ENCODE data around the gene HOXC11.

The HOXC11 gene

DNA sequence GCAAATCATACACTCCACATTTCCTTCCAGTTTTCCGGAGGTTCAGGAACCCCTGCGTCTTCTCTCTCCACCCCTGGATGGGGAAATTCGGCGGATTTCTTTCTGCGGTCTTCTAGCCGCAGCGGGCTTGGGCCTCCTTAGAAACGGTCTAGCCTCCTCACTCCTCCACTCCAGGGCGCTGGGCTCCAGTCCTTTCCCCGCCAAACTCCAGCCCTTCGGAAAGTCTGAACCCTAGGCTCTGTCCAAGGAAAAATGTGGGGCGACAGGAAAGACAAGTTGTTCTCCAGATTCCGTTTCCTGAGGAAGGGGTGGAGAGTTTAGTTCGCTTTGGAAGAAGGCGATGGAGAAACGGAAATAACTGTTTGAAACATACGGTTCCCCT lies 10.6 kb downstream of the HOXC11 start (continued):
- no peak for TF ChIP-seq ZNF565 (CRISPR knock-in tag; conservative IDR thresholded peaks at IDR 0.05; ENCODE audit: low read depth)

DNA sequence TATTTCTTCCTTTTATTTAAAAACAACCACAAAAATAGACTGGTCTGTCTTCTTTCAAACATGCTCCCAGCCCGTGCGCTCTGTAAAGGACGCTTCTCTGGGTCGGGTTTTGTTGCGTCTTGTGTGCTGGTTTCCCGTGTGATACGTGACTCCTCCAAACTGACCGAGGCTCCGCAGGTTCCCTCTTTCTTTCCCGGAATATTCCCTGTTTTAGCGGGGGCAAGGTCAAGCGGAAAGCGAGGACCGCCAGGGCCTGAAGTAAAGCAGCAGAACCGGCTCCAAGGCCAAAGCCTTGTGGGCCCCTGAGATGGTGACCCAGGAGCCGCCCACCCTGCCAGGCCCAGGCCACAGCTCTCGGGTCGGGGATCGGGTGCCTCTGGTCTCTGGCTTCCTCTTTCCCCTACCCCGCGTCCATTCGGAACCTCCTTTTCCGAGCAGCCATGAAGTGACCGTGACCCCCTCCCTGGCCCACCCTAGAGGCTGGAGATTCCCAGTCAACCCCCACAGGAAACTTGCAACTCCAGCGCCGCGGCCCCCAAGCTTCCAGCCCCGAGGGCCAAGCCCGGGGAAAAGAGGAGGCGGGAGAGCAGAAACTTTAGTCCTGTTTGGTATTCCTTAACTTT lies 11.1 kb downstream of the HOXC11 start:
- no peak for ATAC-seq
- no peak for TF ChIP-seq ZNF8 (CRISPR knock-in tag; IDR thresholded peaks at IDR 0.05)
- TF ChIP-seq, protein P1, sequence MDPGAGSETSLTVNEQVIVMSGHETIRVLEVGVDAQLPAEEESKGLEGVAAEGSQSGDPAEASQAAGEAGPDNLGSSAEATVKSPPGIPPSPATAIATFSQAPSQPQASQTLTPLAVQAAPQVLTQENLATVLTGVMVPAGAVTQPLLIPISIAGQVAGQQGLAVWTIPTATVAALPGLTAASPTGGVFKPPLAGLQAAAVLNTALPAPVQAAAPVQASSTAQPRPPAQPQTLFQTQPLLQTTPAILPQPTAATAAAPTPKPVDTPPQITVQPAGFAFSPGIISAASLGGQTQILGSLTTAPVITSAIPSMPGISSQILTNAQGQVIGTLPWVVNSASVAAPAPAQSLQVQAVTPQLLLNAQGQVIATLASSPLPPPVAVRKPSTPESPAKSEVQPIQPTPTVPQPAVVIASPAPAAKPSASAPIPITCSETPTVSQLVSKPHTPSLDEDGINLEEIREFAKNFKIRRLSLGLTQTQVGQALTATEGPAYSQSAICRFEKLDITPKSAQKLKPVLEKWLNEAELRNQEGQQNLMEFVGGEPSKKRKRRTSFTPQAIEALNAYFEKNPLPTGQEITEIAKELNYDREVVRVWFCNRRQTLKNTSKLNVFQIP (CRISPR knock-in tag; IDR thresholded peaks at IDR 0.05; ENCODE audit: borderline replicate concordance, low read depth): no peak
- TF ChIP-seq CSDC2 (CRISPR knock-in tag; IDR thresholded peaks at IDR 0.05): no peak

DNA sequence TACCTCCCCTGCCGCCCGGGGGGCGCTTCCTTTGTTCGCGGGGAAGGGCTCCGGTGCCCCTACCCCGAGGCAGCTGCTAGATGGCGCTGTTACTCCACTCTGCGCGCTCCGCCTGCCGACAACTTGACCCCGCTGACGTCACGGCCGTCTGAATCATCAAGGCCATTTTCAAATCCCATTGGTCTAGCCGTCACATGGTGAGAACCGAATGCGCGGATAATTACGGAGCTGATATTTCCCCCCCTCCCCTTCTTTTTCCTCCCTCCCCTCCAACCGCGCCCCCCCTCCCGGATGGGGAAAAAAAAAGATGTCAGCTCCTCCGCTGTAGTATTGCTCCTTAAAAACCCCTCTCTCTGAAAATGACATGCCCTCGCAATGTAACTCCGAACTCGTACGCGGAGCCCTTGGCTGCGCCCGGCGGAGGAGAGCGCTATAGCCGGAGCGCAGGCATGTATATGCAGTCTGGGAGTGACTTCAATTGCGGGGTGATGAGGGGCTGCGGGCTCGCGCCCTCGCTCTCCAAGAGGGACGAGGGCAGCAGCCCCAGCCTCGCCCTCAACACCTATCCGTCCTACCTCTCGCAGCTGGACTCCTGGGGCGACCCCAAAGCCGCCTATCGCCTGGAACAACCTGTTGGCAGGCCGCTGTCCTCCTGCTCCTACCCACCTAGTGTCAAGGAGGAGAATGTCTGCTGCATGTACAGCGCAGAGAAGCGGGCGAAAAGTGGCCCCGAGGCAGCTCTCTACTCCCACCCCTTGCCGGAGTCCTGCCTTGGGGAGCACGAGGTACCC lies 12.2 kb downstream of the HOXC11 start, which contains the start of gene HOXC10:
Gene HOXC10 (plus strand): TSS at position 246 of the 791 bp plus-strand sequence. CDS start 114 bp downstream, at position 360.
- ATAC-seq: peak; percentile 72
- TF ChIP-seq, protein P2, sequence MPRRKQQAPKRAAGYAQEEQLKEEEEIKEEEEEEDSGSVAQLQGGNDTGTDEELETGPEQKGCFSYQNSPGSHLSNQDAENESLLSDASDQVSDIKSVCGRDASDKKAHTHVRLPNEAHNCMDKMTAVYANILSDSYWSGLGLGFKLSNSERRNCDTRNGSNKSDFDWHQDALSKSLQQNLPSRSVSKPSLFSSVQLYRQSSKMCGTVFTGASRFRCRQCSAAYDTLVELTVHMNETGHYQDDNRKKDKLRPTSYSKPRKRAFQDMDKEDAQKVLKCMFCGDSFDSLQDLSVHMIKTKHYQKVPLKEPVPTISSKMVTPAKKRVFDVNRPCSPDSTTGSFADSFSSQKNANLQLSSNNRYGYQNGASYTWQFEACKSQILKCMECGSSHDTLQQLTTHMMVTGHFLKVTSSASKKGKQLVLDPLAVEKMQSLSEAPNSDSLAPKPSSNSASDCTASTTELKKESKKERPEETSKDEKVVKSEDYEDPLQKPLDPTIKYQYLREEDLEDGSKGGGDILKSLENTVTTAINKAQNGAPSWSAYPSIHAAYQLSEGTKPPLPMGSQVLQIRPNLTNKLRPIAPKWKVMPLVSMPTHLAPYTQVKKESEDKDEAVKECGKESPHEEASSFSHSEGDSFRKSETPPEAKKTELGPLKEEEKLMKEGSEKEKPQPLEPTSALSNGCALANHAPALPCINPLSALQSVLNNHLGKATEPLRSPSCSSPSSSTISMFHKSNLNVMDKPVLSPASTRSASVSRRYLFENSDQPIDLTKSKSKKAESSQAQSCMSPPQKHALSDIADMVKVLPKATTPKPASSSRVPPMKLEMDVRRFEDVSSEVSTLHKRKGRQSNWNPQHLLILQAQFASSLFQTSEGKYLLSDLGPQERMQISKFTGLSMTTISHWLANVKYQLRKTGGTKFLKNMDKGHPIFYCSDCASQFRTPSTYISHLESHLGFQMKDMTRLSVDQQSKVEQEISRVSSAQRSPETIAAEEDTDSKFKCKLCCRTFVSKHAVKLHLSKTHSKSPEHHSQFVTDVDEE (CRISPR knock-in tag; IDR thresholded peaks at IDR 0.05): no peak
- no peak for TF ChIP-seq ZNF70 (CRISPR knock-in tag; IDR thresholded peaks at IDR 0.05)
- TF ChIP-seq, protein P3, sequence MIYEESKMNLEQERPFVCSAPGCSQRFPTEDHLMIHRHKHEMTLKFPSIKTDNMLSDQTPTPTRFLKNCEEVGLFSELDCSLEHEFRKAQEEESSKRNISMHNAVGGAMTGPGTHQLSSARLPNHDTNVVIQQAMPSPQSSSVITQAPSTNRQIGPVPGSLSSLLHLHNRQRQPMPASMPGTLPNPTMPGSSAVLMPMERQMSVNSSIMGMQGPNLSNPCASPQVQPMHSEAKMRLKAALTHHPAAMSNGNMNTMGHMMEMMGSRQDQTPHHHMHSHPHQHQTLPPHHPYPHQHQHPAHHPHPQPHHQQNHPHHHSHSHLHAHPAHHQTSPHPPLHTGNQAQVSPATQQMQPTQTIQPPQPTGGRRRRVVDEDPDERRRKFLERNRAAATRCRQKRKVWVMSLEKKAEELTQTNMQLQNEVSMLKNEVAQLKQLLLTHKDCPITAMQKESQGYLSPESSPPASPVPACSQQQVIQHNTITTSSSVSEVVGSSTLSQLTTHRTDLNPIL (CRISPR knock-in tag; IDR thresholded peaks at IDR 0.05; ENCODE audit: low read depth): no peak

DNA sequence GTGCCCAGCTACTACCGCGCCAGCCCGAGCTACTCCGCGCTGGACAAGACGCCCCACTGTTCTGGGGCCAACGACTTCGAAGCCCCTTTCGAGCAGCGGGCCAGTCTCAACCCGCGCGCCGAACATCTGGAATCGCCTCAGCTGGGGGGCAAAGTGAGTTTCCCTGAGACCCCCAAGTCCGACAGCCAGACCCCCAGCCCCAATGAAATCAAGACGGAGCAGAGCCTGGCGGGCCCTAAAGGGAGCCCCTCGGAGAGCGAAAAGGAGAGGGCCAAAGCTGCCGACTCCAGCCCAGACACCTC lies 12.7 kb downstream of the HOXC11 start:
- ATAC-seq: 0 out of 3 replicates have a peak, but pooled peaks have one; percentile 1
- TF ChIP-seq, protein P4, sequence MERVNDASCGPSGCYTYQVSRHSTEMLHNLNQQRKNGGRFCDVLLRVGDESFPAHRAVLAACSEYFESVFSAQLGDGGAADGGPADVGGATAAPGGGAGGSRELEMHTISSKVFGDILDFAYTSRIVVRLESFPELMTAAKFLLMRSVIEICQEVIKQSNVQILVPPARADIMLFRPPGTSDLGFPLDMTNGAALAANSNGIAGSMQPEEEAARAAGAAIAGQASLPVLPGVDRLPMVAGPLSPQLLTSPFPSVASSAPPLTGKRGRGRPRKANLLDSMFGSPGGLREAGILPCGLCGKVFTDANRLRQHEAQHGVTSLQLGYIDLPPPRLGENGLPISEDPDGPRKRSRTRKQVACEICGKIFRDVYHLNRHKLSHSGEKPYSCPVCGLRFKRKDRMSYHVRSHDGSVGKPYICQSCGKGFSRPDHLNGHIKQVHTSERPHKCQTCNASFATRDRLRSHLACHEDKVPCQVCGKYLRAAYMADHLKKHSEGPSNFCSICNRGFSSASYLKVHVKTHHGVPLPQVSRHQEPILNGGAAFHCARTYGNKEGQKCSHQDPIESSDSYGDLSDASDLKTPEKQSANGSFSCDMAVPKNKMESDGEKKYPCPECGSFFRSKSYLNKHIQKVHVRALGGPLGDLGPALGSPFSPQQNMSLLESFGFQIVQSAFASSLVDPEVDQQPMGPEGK (CRISPR knock-in tag; IDR thresholded peaks at IDR 0.05; ENCODE audit: borderline replicate concordance): no peak
- TF ChIP-seq PPARA (CRISPR knock-in tag; IDR thresholded peaks at IDR 0.05; ENCODE audit: borderline replicate concordance) (no peak), GLIS3 (CRISPR knock-in tag; IDR thresholded peaks at IDR 0.05) (no peak), ZNF8 (CRISPR knock-in tag; IDR thresholded peaks at IDR 0.05) (no peak), ARNTL (CRISPR knock-in tag; IDR thresholded peaks at IDR 0.05; ENCODE audit: borderline replicate concordance, low read depth) (no peak), TCF4 (CRISPR knock-in tag; IDR thresholded peaks at IDR 0.05; ENCODE audit: borderline replicate concordance) (no peak), ESRRG (CRISPR knock-in tag; IDR thresholded peaks at IDR 0.05) (no peak), BACH2 (CRISPR knock-in tag; IDR thresholded peaks at IDR 0.05; ENCODE audit: borderline replicate concordance) (no peak), SNAI2 (CRISPR knock-in tag; IDR thresholded peaks at IDR 0.05) (no peak)
- TF ChIP-seq, protein P5, sequence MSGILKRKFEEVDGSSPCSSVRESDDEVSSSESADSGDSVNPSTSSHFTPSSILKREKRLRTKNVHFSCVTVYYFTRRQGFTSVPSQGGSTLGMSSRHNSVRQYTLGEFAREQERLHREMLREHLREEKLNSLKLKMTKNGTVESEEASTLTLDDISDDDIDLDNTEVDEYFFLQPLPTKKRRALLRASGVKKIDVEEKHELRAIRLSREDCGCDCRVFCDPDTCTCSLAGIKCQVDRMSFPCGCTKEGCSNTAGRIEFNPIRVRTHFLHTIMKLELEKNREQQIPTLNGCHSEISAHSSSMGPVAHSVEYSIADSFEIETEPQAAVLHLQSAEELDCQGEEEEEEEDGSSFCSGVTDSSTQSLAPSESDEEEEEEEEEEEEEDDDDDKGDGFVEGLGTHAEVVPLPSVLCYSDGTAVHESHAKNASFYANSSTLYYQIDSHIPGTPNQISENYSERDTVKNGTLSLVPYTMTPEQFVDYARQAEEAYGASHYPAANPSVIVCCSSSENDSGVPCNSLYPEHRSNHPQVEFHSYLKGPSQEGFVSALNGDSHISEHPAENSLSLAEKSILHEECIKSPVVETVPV (CRISPR knock-in tag; IDR thresholded peaks at IDR 0.05): no peak
